ENCODE data around the gene RASSF8. TPM values are rescaled to one million over a fixed set of nuclear protein-coding genes. Genes with fewer than 3 reads are reported as not detected.

The RASSF8 gene, protein sequence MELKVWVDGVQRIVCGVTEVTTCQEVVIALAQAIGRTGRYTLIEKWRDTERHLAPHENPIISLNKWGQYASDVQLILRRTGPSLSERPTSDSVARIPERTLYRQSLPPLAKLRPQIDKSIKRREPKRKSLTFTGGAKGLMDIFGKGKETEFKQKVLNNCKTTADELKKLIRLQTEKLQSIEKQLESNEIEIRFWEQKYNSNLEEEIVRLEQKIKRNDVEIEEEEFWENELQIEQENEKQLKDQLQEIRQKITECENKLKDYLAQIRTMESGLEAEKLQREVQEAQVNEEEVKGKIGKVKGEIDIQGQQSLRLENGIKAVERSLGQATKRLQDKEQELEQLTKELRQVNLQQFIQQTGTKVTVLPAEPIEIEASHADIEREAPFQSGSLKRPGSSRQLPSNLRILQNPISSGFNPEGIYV
- total RNA-seq, result 16.2 and 22.8 TPM in 2 replicates

DNA sequence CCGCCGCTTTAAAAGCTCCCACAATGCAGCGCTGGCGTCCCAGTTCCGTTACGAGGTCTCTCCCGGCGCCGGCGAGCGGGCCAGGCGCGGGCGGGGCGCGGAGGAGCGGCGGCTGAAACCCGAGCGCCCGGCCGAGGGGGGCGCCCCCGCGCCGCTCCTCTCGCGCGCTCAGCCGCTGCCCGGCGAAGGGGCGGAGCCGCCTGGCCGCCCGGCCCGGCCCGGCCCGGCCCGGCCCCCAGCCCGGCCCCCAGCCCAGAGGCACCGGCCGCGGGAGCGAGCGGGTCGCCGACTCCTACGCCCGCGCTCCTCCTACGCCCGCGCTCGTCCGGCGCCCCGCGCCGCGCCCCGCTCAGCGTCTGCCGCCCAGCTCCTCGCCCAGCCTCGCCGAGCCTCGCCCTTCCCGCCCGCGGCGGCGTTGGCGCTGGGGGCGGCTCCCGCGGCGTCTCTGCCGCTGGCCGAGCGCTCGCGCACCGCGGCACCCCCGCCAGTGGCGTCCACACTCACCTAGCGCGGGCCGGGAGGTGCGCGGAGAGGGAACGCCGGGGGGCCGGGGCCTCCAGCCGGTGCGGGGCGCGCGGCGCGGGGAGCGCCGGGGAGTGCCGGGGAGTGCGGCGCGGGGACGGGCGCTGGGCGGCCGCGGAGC is at the start of gene RASSF8:
TSS of gene RASSF8 (plus strand) at position 255 of the 643 bp plus-strand sequence. CDS start 96,662 bp downstream, outside the sequence.

DNA sequence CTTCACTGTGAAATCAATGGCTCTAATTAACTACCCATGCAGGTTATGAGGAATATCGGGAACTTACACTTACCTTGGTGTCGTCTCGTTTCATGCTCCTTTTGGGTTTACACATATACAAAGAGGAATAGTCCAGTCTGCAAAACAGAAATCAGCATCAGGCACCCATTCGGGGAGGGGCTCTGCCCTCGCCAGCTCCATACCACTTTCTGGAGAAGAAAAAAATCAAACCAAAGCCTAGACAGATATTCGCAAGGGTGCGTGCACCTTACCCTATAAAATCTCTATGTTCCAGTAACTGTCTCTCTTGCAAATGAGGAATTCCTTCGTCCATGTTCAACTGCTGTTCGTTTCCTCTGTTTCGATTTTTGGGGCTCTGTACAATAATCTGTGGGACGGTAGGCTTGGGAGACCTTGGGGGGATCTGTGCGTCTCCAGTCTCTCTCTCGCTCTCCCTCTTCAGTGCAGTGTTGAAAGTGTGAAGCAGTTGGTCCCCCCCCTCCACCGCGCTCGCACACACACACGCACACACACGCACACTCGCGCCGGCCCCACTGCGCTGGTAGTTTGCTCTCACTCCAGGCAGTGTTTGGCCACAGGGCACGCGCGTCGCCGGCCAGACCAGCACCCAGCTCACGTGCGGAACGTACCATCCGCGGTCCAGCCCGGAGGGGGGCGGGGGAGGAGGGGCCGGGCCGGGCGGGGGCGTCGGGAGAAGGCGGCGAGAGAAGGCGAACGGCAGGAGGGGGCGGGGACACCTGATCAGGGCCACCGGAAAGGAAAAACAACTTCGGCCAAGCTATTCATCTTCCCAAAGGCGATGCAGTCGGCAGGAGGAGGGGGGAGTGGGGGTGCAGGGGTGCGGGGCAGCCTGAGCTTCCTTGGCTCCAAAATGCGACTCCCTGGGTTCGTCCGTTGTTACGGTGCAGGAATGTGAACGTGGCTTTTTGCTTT is 166.2 kb downstream of the RASSF8 start, which contains the start of gene BHLHE41:
TSS of gene BHLHE41 (minus strand) at position 592 of the 954 bp plus-strand sequence. CDS start at position 334, 258 bp downstream.

Other genes with a start within 250 kb of the RASSF8 start
- gene BHLHE41, start 166.4 kb downstream of the RASSF8 start, total RNA-seq, result 0.22 and 1.2 TPM in 2 replicates
- 2.4 and 3.9 TPM in 2 replicates for gene SSPN, start 236.9 kb downstream of the RASSF8 start, total RNA-seq